ENCODE data around the gene LIX1L. TPM values are rescaled to one million over a fixed set of nuclear protein-coding genes. Genes with fewer than 3 reads are reported as not detected.

LIX1L gene
- total and polyA plus RNA-seq, 2 donors (not counting 1 experiment from before 2014, with no cell fraction given), result 14.4 to 31.7 TPM

- ATAC-seq (ENCODE audit: low read depth) (peak; percentile 90), DNase-seq (peak; percentile 97)
- under 1% methylated on average over 51 of the region's 51 CpGs for WGBS (ENCODE audit: insufficient coverage)
- intact Hi-C loops (cut with micrococcal nuclease), result loop anchor here (1.0 to 2.0 kb wide), 8 partner anchors 9 to 94 kb away; partner anchors contain the start of genes ANKRD34A, ANKRD35, LIX1L and NUDT17
- Histone ChIP-seq H3K27me3 (replicated peaks in 1 of 4; ENCODE audit: control extremely low read depth in 1 of 4, control insufficient read depth in 3 of 4, insufficient read depth in 4 of 4, low read length in 3 of 4) (no peaks in the 10 kb centered on the region), H3K4me1 (ENCODE audit: control insufficient read depth in 2 of 2, insufficient read depth in 2 of 2, low read length in 2 of 2) (peaks cover 15 to 24% of the 10 kb centered on the region in 2 donors), H2AFZ (ENCODE audit: insufficient read depth, low read depth, low read length, poor library complexity, severe bottlenecking) (peak within 1 kb of the TSS; percentile 90), H3K9ac (ENCODE audit: low read length) (peak within 1 kb of the TSS; percentile 68), H3K27ac (ENCODE audit: low read length in 2 of 2) (peak within 1 kb of the TSS; percentile 74 to 79), H3K4me2 (replicated peaks; ENCODE audit: low read depth, low read length, poor library complexity, severe bottlenecking) (peak within 1 kb of the TSS; percentile 75), H3K9me3 (ENCODE audit: control extremely low read depth in 1 of 3, control insufficient read depth in 2 of 3, insufficient read depth in 1 of 3, low read length in 2 of 3) (no peaks in the 10 kb centered on the region), H3K79me2 (ENCODE audit: control insufficient read depth, insufficient read depth, low read length) (peaks cover 14% of the 10 kb centered on the region), H3K36me3 (replicated peaks in 1 of 2; ENCODE audit: control extremely low read depth in 1 of 2, control insufficient read depth in 1 of 2, extremely low read depth in 1 of 2, insufficient read depth in 2 of 2, low read length in 1 of 2) (peaks cover 0 to 26% of the 10 kb centered on the region in 2 experiments), H4K20me1 (ENCODE audit: control insufficient read depth, insufficient read depth, low read length, poor library complexity, severe bottlenecking) (no peaks in the 10 kb centered on the region), H3K4me3 (ENCODE audit: control extremely low read depth in 1 of 5, extremely low read depth in 1 of 5, insufficient read depth in 1 of 5, low read depth in 2 of 5, low read length in 4 of 5) (peak within 1 kb of the TSS; percentile 69 to 98 (median 80))
- ChIA-PET POLR2A (interaction anchor here (0.5 to 2.5 kb wide), 17 partner anchors 9 to 121 kb away, joined by 3 to 28 read pairs (median 4); partner anchors contain the start of genes ANKRD34A, ANKRD35, LIX1L and PIAS3), CTCF (interaction anchor here (0.8 to 1.6 kb wide), 8 partner anchors 9 to 73 kb away, joined by 3 to 8 read pairs (median 4); partner anchors contain the start of genes ANKRD34A, NUDT17, POLR3GL and RBM8A)
- Mint-ChIP-seq H3K9me3 (ENCODE audit: insufficient read depth) (no peaks in the 10 kb centered on the region), H3K27me3 (no peaks in the 10 kb centered on the region), H3K27ac (peak within 1 kb of the TSS; percentile 95), H3K4me1 (peaks cover 36% of the 10 kb centered on the region), H3K4me3 (peak within 1 kb of the TSS; percentile 92)
- TF ChIP-seq CTCF (IDR thresholded peaks at IDR 0.05) (no peak), EZH2 (IDR thresholded peaks at IDR 0.05; ENCODE audit: borderline replicate concordance, insufficient read depth, low read depth, low read length, poor library complexity, severe bottlenecking) (no peak)
Observed at GRCh38 chr1:145918144-145918991, 39.4 kb downstream of the LIX1L start, which contains the start of gene PEX11B. Gene PEX11B (minus strand): TSS chr1:145918717. CDS start chr1:145918688, 29 bp downstream.
